NCI-H187 treated with DMSO at 0.1 percent for 48 hours (cell line): ENCODE data around the gene PLXNA4.
"Not testable (repeated sequence)": the region's sequence is repeated elsewhere in the genome, so short reads cannot be mapped to it uniquely, and the experiment has no call there.

ENCODE experiments used
- DNase-seq: peaks from one replicate; lab custom pipeline; 2025; lab: John Stamatoyannopoulos, UW

The PLXNA4 gene

DNA sequence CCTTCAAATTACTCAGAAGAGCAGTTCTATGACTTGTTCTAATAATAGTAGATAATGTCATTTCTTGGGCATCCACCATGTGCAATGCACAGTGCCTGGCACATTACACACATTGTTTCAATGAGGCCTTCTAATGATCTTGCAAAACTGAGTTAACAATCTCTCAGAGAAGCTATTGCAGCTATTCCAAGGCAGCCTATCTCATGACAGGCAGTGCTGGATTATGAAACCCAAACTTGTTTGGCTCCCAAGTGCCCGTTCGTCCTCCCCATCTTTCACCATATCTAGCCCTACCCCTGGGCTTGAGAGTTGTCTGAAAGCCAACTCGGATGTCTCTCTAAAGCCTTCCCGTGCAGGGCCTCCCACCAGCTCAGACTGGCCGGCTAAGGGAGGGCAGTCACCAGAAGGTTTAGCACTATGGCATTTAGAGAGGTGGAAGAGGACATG, 405.1 kb downstream of the PLXNA4 start:
- DNase-seq, result no peak

DNA sequence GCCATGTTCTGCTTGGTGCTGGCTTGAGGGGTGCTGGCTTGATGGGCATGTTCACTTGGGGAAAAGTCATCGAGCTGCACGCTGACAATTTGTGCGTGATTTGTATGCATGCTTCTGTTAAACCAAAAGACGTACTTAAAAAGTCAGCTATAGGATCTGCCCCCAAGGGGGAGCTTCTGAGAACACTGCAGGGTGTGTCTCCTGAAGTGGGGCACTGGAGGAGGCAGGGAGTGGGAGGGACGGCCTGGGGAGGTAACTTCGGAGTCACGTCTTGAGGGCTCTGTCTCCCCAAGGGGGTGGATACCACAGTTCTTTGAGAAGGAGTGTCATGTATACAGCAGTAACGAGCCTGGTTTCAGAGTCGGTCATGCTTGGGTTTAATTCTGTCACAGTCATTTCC, 406.5 kb downstream of the PLXNA4 start:
- no peak for DNase-seq

DNA sequence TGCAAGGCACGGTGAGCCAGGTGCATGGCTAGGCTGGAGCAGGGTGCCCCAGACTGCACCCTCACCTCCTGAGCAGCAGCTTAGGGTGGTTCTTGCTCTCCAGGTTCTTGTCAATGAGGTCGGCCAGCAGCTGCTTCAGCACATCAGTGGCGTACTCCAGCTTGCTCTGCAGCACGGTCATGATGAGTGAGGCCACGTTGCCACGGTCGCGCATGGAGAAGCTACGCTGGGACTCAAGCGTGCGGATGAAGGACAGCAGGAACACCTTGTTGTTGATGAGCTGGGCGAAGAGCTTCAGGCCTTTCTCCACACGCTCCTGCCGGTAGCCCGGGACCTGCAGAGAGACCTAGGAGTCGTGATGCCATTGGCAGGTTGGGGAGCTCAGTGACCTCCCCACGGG, 408.0 kb downstream of the PLXNA4 start:
- no peak for DNase-seq

DNA sequence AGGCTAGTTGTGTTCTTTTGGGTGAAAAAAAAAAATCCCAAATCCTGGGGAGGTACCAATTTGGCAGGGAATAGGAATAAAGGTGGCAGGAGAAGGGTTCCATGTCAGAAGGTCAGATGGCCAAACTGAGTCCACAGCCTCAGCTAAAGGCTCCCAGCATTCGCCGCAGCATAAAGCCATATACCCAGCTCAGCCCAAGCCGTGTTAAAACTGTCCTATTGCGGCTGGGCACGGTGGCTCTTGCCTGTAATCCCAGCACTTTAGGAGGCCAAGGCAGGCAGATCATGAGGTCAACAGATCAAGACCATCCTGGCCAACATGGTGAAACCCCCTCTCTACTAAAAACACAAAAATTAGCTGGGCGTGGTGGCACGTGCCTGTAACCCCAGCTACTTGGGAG, 410.6 kb downstream of the PLXNA4 start:
- not testable (repeated sequence) for DNase-seq

DNA sequence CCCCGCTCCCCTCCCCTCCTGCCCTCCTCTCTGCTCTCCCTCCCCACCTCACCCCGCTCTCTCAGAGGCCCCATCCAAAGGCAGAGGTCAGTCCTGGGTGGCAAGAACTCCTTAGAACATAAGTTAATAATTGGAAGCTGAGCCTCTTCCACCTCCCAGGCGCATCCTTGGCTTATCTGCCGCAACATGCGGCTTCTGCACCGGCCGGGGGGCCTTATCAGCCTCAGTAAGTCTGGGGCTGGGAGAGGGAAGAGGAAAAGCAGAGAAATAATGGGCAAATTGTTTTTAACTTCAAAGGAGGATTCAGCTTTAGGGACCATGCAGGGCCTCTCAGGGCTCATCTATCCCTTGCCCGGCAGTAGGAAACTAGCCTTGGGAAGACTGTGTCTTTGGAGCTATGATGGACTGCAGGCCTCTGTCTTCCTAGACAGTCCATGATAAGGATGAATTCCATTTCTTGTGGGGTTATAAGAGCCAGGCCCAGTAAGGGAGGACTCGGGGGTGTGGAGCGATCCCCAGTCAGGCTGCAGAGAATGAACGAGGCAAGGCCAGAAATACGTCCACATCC, 411.6 kb downstream of the PLXNA4 start:
- no peak for DNase-seq

DNA sequence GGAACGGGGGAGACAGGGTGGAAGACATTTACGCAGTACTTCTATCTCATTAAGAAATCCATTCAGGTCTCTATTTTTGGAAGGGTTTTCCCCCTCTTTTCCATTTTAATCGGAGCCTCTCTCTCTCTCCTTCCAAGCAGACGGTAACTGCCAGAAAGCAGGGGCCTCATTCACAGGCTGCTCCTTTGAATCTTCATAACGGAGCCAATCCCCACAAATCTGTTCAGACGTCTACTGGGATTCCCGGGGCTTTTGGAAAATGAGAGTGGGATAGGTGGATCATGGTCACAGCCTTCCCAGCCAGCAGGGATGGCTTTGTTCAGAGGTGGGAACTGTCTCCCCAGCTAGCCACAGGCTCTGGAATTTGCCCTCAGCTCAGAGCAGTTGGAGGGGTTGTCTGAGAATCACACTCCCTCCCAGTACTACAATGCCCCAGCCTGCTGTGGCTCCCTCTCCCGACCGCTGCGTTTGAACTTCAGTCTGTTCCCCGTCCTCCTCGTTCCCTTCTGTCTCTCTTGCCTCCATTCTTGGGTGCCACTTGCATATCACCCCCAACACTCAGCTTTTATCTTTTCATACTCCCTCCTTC, 413.6 kb downstream of the PLXNA4 start:
- no peak for DNase-seq

DNA sequence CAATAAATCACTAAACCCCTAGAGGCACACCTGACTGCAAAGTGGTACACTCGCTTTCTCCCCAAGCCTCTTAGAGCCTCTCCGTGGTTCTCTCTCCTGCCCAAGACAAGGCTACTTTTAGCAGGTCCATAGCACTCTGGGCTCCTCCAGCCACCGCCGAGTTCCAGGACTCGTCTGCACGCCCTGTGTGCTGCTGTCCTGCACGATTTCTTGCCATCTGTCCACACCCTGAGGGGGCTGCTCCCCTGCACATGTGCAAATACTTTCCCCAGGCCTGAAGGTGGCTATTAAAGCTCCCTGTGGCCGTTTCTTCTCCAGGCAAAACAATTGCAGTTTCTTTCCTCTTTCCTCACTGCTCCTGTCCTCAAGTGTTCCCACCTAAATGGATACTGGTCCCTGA, 414.3 kb downstream of the PLXNA4 start:
- DNase-seq, result no peak

DNA sequence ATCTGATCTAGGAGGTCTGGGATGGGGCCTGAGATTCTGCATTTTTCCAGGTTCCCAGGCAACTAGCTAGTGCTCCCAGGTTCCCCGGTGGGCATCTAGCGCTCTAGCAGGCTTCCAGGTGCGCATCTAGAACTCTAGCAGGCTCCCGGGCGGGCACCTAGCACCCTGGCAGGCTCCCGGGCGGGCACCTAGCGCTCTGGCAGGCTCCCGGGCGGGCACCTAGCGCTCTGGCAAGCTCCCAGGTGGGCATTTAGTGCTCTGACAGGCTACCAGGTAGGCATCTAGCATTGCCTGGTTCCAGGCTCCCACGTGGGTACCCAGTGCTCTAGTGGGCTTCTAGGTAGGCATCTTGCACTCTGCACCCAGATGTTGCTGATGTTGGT, 414.7 kb downstream of the PLXNA4 start:
- DNase-seq, result no peak

DNA sequence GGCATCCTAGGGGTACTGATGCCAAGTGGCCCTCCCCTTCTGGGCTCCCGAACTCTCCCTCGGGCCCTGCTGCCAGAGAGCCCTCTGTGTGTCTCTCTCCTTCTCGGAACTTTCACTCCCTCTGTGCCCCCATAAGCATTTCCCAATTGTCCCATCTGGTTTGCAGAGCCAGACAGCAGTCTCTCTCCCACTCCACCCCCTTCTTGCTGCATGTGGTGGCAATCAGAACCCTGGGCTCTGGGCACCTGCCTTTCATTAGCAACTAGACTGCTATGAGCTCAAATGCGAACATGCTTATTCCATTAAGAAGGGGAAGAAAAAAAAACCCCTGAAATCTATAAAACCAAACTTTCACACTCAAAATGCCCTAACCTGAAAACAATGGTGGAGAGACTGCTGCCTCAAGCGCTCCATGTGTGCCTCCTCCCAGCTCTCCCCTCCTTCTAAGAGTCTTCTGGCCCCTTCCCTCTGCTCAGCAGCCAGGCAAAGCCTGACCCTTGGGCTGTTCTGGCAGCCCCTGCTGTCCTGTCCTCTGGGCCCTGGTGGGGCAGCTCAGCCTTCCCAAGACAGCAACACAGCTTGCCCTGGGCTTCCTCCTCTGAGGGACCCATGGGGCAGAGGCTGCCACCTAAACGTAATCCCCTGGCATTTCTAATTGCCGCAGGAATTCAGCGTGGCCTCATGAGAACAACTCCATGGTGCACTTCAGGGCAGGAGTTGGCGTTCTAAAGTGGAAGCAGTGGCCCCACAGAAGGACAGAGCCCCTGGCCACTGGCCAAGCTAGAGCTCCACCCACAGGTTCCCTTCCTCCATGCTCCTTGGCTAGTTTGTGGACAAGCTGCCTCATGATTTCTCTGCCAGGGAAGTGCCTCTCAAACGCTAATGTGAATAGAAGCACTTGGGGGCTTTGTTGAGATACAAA, 415.4 kb downstream of the PLXNA4 start:
- no peak for DNase-seq

DNA sequence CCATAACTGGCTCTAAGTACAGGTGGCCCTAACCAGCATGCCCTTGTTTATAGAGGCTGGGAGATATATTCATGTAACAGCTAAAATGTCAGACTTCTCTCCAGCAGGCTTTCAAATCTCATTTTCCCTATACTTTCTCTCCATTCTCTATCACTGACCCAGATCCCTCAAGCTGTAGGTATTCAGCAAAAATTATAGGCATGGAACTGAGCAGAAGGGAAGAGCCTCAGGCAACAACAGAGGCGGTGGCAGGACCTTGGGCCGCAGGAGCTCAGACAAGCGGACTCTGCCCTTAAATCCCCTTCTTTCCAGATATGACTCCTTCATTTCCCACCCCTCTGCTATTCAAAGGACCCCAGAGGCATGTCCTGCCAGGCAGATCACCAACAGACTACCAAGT, 417.4 kb downstream of the PLXNA4 start:
- no peak for DNase-seq

DNA sequence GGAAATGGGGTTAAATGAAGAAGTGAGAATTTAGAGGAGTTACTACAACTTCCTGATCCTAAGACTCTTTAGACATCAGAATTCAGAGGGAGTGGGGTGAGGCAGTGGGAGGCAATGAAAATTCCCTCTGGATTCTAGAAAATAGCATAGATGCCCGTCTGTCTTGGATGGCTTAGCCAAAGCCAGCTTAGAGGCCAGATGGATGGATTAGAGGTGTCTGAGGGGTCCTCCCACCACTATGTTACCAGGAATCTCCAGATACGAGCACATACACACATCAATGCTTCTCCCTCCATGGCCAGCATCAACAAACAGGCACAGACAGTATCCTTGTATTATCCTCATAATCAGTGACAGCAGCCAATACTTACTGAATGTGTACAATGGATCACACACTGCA, 418.1 kb downstream of the PLXNA4 start:
- no peak for DNase-seq

DNA sequence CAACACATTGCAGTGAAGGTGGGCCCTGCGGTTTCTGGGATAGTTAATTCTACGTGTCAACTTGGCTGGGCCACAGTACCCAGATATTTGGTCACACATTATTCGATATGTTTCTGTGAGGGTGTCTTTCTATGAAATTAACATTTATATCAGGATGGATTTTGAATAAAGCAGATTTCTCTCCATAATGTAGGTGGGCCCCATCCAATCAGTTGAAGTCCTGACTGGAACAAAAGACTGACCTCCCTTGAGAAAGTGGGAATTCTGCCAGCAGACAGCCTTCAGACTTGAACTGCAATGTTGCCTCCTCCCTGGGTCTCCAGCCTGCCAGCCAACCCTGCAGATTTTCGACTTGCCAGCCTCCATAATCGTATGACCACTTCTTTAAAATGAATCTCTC, 420.6 kb downstream of the PLXNA4 start:
- no peak for DNase-seq

DNA sequence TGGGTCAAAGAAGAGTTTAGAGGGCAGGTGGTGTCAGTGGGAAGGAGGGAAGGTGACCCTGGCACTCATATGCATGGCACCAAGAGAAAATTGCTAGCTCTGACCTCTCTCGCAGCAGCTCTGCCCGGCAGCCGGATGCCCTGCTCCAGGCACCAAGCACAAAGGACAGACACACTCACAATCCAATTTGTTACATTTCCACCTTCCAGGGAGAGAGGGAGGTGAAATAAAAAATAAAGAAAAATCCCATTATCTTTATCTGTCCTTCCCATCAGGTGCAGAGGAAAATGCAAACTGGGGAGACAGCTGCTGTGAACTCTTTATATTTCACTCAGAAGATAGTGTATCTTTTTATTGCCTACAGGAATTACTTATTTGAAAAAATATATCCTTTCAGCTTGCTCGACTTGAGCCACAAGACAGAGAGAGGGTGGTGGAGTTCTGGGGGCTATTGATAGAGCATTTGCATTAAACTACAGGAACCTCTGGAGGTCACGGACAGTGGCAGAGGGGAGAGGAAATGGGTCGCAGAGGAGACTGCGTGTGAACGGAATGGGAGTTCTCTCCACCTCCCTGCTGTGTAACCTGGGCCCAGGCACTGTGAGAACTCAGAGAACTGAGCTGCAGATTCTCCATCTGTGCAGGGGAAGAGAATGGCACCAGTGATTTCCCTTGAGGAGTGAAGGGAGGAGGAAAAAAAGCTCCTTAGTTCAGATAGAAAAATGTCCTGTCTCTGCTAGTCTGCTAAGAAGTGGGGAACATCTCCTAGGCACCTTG, 421.4 kb downstream of the PLXNA4 start:
- DNase-seq, result no peak

DNA sequence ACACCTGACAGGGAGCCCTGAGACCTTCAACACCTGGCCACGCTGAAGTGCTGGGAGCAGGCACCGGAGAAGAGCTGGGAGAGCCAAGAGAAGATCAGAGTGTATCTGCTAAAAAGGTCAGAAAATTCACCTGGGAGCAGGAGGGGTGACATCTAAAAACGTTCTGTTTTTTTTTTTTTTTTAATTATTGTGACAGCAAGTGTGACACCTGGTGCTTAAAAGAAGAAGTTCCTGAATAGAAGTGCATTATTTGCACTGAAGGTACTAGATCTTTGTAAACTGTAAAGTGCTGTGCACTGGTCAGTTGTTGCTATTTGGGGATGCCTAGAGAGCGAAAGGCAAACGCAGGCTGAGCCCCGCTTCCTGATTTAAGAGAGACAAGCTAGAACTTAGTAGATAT, 422.0 kb downstream of the PLXNA4 start:
- no peak for DNase-seq

DNA sequence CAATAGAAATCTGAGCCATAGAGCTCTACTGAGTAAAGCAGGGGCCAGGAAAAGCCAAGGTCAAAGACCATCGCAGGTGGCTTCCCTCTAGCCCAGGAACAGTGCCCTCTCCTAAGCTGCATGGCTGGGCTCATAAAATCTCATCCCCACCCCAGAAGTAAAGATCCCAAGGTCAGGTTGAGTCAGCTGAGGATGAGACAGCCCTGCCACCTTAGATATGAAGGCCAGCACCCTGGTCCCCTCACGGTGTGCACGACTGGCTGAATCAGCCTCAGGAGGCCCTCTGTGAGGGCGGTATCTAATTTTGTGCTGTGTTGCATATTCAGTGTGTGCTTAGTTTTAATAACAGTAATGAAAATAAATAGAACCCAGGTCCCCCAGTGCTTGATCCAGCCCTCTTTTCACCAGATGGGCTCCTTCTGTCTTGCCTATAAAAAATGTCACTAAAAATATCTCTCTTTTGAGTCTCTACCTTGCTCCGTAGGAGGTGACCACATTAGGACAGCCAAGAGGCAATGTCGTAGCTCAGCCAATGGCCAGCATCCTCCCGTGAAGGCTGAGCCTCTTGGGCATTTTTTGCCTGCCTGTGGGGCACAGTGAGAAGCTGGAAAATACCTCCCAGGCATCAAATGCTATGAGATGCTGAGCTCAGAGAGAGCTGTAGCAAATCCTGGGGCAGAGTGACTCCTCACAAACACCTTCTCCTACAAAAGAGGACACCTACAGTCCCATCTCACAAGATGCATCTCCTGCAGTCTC, 424.0 kb downstream of the PLXNA4 start:
- no peak for DNase-seq

DNA sequence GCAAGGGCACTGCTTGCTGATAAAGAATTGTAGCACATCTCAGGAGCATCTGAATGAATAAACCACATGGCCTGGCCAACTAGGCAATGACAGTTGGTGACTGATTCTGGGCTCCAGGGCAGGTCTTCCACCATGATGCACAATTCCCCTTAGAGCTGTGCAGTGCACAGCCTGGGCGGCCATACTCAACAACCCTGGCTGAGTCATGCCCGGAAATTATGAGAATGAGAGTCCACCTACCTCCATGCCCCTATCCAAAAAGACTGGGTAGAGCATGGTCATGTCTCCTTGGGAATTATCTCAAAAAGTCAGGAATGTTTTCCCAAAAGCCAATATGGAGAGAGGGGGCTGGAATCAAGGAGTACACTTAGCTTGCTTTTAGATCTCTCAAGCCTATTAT, 425.6 kb downstream of the PLXNA4 start:
- DNase-seq, result no peak

DNA sequence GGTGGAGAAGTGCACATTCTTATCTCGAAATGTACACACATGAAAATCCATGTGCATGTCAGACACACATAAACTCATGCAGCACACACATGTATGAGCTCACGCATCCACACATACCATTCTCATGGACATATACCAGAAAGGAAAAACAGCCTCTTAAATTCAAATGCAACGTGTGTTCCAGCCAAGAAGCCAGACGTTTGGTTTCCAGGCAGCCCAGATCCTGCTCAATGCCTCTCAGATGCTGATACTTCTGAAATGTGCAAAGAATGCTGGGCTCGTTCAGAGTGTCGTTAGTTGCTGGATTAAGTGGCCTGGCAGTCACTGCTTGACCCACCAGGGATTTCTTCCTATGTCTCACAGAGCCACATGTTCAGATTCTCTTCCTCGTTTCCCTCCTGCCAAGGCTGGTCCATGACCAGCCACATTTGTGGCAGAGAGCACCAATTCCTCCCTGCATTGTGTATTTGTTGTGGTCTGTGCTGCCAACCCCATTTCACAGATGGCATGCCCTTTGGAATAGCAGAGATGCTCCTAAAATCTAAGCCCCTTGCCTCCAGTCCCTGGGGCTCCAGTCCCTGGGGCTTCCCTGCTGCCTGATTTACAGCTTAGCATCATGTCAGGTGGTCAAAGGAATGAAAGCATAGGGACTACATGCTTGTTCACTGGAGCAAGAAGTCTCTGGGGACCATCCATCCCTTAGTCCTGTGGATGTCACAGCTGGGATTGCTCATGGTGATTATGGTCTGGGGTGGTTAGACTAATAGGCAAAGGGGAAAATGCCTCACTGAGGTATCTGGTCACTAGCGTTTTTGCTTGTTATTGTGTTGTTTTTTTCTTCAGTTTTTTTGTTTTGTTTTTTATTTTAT, 426.6 kb downstream of the PLXNA4 start:
- no peak for DNase-seq

DNA sequence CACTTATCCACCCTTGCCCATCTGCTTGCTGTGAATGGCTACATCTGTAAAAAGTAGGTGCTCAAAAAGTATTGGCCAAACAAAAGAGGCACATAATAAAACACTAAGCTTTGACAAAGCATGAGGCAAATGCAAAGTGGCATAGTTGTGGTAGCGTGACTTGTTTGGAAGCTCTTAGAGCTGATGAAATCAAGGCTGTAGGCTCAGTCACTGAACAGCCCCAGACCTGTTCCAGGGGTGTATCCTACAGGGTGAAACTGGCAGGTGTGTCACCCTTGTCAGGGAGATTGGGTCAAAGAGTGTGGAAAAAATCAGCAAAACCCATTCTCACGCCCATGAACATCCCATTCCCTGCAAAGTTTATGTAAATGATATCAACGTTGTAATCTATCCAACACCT, 427.4 kb downstream of the PLXNA4 start:
- DNase-seq, result no peak

DNA sequence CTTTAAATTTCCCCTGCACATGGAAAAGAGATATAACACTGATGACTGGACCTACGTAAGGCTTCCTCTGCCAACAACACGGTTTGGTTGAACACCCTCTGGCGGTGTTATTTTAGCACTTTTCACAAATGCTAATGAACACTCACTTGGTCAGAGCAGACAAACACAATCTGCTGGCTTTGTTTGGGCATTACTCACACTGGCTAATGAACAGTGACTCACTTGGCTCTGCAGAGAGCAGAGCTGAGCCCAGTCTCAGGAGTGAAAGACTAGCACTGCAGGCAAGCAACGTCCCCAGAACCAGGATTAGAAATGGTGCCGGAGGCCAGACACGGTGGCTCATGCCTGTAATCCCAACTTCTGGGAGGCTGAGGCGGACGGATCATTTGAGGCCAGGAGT, 430.8 kb downstream of the PLXNA4 start:
- DNase-seq, result no peak

DNA sequence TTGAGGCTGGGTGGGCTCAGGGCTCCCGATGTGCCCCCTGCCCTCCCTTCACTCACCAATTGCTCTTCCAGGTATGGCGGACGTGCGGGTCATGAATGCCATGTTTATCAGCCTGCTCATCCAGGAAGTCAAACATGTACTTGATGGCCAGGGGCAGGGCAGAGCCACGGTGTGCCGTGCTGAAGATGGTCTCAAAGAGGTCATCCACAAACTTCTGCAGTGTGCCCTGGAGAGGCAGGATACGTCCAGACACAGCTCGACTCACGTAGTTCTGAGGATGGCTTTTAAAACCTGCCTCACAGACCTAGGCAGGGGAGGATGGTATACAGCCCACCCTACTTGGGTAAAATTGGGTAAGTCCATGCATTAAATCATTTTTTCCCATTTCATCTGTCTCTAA, 431.2 kb downstream of the PLXNA4 start:
- DNase-seq, result no peak

DNA sequence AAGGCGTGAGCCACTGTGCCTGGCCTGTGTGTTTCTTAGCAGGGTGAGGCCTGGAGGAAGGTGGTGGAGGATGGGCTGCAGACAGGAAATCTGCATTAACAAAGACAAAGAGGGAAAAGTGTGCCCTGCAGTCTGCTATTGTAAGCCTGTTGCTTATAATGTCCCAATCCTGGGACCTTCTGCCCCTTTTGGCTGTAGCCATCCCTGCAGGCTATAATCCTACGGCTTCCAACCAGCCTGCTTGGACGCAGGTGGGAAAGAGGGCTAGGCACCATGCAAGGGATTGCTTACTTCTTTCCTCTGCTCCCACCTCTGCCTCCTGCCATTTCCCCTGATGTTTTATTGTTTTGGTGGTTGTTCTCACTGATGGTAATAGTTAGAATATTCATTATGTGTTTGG, 434.3 kb downstream of the PLXNA4 start:
- DNase-seq, result no peak
